HEK293T (cell line): ENCODE data around the gene SNX20.
A peak's percentile ranks its signal among the peaks of the same experiment; 100 is the strongest.

Experiments
- CTCF ChIA-PET: fragments of 350-600 bp; formaldehyde crosslinking; extraction: SDS; loops from one replicate; lab custom pipeline; 2021; ENCODE audit warnings: antibody characterized with exemption, inconsistent platforms; lab: Yijun Ruan, JAX
- POLR2A ChIA-PET: fragments of 350-600 bp; formaldehyde crosslinking; extraction: SDS; loops from one replicate; lab custom pipeline; 2020; ENCODE audit warnings: antibody characterized with exemption, inconsistent platforms; lab: Yijun Ruan, JAX
- DNase-seq: peaks from one replicate; pipeline ENCODE4 v3.0.0; 2012; ENCODE audit warnings: mixed read lengths; ENCODE audit errors: extremely low spot score
- ARNT ChIP-seq: fragments of 450-650 bp; IDR thresholded peaks from 2 replicates; pipeline ENCODE4 v1.6.1; 2017; ENCODE audit warnings: mild to moderate bottlenecking
- BHLHE40 ChIP-seq: fragments of 450-650 bp; IDR thresholded peaks from 2 replicates; pipeline ENCODE4 v1.6.1; 2016; ENCODE audit warnings: mild to moderate bottlenecking, moderate library complexity, borderline replicate concordance
- CTBP1 ChIP-seq: fragments of 450-650 bp; IDR thresholded peaks from 2 replicates; pipeline ENCODE4 v1.6.1; 2016; ENCODE audit warnings: borderline replicate concordance
- ELF4 ChIP-seq: fragments of 450-650 bp; IDR thresholded peaks from 2 replicates; pipeline ENCODE4 v1.6.1; 2017; ENCODE audit warnings: antibody characterized with exemption
- FOXA1 ChIP-seq: fragments of 450-650 bp; IDR thresholded peaks from 2 replicates; pipeline ENCODE4 v1.6.1; 2016; ENCODE audit warnings: mild to moderate bottlenecking
- FOXK2 ChIP-seq: fragments of 450-650 bp; IDR thresholded peaks from 2 replicates; pipeline ENCODE4 v1.6.1; 2016; ENCODE audit warnings: mild to moderate bottlenecking
- FOXM1 ChIP-seq: fragments of 450-650 bp; IDR thresholded peaks from 2 replicates; pipeline ENCODE4 v1.6.1; 2017; ENCODE audit warnings: mild to moderate bottlenecking, borderline replicate concordance
- HDGF ChIP-seq: fragments of 450-650 bp; IDR thresholded peaks from 2 replicates; pipeline ENCODE4 v1.6.1; 2017; ENCODE audit warnings: antibody characterized with exemption, borderline replicate concordance
- L3MBTL2 ChIP-seq: fragments of 450-650 bp; conservative IDR thresholded peaks from 2 replicates; pipeline ENCODE4 v1.6.1; 2016; ENCODE audit warnings: mild to moderate bottlenecking
- LEF1 ChIP-seq: fragments of 450-650 bp; IDR thresholded peaks from 2 replicates; pipeline ENCODE4 v1.6.1; 2017; ENCODE audit warnings: mild to moderate bottlenecking, borderline replicate concordance
- NFRKB ChIP-seq: fragments of 450-650 bp; IDR thresholded peaks from 2 replicates; pipeline ENCODE4 v1.6.1; 2016; ENCODE audit warnings: mild to moderate bottlenecking, moderate library complexity
- SP1 ChIP-seq: fragments of 450-650 bp; IDR thresholded peaks from 2 replicates; pipeline ENCODE4 v1.6.1; 2017
- SUZ12 ChIP-seq: fragments of 450-650 bp; IDR thresholded peaks from 2 replicates; pipeline ENCODE4 v1.6.1; 2016; ENCODE audit warnings: mild to moderate bottlenecking
- TARDBP ChIP-seq: fragments of 450-650 bp; IDR thresholded peaks from 2 replicates; pipeline ENCODE4 v1.6.1; 2016
- ZNF384 ChIP-seq: fragments of 450-650 bp; IDR thresholded peaks from 2 replicates; pipeline ENCODE4 v1.6.1; 2016
- TF ChIP-seq, protein P1 (sequence below): fragments of 450-650 bp; IDR thresholded peaks from 2 replicates; pipeline ENCODE4 v1.6.1; 2016

The SNX20 gene

DNA sequence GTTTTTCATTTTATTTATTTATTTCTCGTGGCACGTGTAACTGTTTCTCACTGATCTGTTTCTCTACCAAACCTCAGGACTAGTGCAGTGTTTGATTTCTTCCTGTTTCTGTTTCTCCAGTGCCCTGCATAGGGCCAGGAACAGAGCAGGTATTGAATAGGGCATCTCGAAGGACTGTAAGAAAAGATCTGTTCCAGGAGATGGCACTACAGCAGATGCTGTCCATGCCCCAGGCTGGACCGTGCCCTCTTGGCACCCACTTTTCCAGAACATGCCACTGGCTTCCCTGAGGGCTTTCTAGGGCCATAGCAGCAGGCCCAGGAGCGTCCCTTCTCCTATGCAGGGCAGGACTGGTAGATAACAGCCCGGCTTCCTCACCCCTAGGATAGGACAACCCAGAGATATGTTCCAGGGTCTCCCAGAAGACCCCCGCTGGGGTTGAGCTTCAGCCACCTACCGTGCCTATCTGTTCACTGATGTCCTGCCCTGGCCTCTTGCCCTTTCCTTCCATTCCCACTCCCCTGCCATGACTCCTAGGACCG is 4.4 kb downstream of the SNX20 start:
- CTCF ChIA-PET: interaction anchor here (0.6 to 2.1 kb wide), 2 partner anchors 11 to 722 kb away, joined by 3 to 9 read pairs; no protein-coding TSS in a partner anchor
- POLR2A ChIA-PET: no interaction called here
- no peak for DNase-seq

DNA sequence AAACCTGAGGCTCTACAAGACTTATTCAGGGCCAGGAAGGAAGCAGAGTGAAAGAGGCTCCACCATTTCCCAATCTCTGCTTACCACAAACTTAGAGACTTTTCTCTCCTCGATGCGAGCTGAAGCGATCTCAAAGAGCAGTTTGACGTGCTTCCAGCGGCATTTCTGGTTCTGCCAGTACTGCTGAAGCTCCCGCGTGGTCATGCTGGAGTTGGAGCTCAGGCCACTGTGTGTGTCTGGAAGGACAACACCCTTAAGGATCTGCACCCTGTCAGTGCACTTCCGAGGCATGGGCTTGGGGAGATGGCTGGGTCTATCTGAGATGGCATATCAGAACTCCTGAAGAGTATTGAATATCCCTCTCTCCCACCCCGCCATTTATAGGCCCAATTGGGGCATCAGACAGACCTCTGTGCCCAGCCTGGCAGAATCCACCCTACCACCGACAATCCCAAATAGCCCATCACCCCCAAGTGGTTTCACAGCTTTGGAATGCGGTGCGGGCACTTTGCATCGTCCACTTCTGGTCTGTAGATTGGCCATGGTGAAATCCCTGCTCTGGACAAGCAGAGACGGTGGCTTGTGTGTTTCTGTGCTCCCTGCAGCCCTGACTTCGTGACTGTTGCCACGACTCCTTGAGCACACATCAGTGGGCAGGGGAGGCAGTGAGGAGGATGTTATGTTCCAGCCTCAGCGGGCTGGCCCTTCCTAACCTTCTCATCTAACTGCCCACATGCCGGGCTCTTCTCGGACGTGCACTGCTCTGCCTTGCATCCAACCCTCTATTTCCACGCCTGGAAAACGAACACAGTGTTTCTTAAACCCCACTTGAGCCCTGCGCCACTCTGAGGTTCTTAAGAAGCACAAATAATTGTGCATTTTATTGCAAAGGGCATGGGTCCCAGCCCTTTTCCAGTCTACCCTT is 5.2 kb downstream of the SNX20 start:
- ChIA-PET POLR2A (no interaction called here), CTCF (interaction anchor here (1.5 kb wide), 1 partner anchor 11 kb away, joined by 9 read pairs; no protein-coding TSS in a partner anchor)
- no peak for TF ChIP-seq ARNT
- no peak for TF ChIP-seq LEF1
- TF ChIP-seq L3MBTL2: no peak
- TF ChIP-seq SUZ12: no peak
- TF ChIP-seq, protein P1, sequence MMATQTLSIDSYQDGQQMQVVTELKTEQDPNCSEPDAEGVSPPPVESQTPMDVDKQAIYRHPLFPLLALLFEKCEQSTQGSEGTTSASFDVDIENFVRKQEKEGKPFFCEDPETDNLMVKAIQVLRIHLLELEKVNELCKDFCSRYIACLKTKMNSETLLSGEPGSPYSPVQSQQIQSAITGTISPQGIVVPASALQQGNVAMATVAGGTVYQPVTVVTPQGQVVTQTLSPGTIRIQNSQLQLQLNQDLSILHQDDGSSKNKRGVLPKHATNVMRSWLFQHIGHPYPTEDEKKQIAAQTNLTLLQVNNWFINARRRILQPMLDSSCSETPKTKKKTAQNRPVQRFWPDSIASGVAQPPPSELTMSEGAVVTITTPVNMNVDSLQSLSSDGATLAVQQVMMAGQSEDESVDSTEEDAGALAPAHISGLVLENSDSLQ: no peak
- TF ChIP-seq FOXA1: no peak
- no peak for TF ChIP-seq CTBP1
- TF ChIP-seq FOXM1: no peak
- DNase-seq: no peak

More for the DNA sequence above, 4.4 kb downstream of the SNX20 start:
- TF ChIP-seq SP1: no peak
- no peak for TF ChIP-seq HDGF
- no peak for TF ChIP-seq NFRKB
- no peak for TF ChIP-seq ARNT
- no peak for TF ChIP-seq L3MBTL2
- no peak for TF ChIP-seq FOXK2
- no peak for TF ChIP-seq FOXA1

DNA sequence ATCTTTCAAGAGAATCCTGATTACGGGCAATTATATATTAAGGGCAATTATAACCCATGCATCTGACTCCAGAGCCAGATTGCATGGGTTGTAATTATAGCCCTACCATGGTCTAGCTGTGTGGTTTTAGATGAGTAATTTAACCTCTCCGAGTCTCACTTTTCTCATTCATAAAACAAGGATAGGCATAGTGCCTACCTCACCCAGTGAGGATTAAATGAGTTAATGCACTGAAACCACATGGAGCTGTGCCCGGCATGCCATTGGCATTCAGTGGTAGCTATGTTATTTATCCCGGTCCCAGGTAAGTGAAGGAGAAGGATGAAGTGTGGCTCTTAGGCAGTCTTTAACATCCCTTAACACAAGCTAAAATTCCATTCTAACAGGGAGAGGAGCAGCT is 6.3 kb downstream of the SNX20 start:
- no peak for DNase-seq
- POLR2A ChIA-PET: no interaction called here
- CTCF ChIA-PET: interaction anchor here (1.5 kb wide), 1 partner anchor 9 kb away, joined by 9 read pairs; no protein-coding TSS in a partner anchor
- no peak for TF ChIP-seq FOXK2
- TF ChIP-seq NFRKB: no peak
- TF ChIP-seq FOXM1: no peak
- no peak for TF ChIP-seq SUZ12
- no peak for TF ChIP-seq BHLHE40
- no peak for TF ChIP-seq FOXA1
- TF ChIP-seq LEF1: no peak

DNA sequence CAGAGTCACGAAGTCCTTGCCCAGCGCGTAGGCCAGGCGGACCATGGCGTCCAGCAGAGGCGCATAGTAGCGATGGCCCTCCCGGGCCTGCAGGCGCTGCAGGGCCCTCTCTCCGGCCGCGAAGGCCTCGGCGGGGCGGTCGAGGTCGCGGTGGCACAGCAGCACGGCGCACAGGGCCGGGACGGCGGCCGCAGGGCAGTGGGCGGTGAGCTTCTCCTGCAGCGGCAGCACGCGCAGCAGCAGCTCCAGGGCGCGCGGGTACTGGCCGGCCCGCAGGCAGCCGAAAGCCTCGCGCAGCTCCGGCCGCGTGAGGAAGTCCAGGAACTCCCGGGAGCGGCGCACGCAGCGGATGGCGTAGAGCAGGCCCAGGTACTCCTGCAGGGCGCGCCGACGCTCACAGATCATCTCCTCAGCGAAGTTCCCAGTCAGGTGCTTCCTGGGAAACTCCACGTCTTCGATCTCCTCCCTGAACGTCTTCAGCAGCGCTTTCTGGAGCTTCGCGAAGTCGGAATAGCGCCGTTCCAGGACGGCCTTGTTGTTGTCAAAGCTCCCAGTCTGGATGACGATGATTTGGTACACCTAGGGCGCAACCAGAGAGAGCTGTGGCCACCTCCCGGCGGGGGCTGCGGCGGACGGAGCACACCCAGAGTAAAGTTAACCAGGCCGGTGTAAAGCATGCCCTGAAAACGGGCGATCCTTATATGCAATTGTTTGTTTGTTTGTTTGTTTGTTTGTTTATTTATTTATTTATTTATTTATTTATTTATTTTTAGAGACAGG is 7.4 kb downstream of the SNX20 start:
- POLR2A ChIA-PET: no interaction called here
- TF ChIP-seq FOXM1: no peak
- TF ChIP-seq TARDBP: no peak
- TF ChIP-seq BHLHE40: no peak
- no peak for TF ChIP-seq L3MBTL2
- TF ChIP-seq NFRKB: no peak
- no peak for DNase-seq
- CTCF ChIA-PET: interaction anchor here (0.7 to 1.5 kb wide), 2 partner anchors 8 to 132 kb away, joined by 3 to 9 read pairs; no protein-coding TSS in a partner anchor

DNA sequence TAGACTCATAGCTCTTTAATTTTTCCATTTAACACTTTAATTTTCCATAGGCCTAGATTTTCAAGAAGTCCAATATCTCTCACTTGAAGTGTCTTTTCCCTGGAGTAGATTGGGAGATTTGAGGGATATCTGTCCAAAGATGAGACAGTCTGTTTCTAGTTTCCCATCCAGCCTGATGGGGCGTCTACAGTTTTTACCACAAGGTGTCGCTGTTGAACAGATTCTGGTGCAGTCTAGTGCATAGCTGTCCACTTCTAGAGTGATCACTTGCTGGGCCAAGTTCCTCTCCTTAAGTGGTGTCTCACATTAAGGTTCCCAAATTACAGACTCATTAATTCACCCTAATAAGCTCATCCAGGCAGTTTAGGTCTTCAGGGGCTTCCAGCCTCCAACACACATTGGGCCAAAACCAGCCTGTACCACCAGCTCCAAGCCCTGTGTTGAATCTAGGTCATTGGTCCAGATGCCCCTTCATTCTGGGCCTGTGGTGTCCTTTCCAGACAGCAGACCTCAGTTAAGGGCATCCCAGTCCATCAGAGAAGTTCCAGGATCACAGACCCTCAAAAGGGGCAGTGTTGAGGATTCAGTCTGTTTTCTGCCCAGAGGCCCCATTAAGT is 9.4 kb downstream of the SNX20 start:
- TF ChIP-seq, protein P1: no peak
- no peak for TF ChIP-seq ARNT
- no peak for TF ChIP-seq SUZ12
- no peak for TF ChIP-seq TARDBP
- TF ChIP-seq L3MBTL2: no peak
- TF ChIP-seq BHLHE40: no peak
- TF ChIP-seq HDGF: no peak
- TF ChIP-seq ELF4: no peak
- TF ChIP-seq SP1: no peak
- no peak for TF ChIP-seq FOXK2
- no peak for TF ChIP-seq ZNF384
- TF ChIP-seq NFRKB: no peak
- no peak for TF ChIP-seq CTBP1
- TF ChIP-seq LEF1: no peak
- no peak for TF ChIP-seq FOXA1
- no peak for TF ChIP-seq FOXM1
- ChIA-PET POLR2A (no interaction called here), CTCF (interaction anchor here (0.6 to 6.2 kb wide), 5 partner anchors 70 to 287 kb away, joined by 3 to 40 read pairs (median 3); partner anchors contain the start of gene CYLD)
- peak; percentile 49 for DNase-seq

DNA sequence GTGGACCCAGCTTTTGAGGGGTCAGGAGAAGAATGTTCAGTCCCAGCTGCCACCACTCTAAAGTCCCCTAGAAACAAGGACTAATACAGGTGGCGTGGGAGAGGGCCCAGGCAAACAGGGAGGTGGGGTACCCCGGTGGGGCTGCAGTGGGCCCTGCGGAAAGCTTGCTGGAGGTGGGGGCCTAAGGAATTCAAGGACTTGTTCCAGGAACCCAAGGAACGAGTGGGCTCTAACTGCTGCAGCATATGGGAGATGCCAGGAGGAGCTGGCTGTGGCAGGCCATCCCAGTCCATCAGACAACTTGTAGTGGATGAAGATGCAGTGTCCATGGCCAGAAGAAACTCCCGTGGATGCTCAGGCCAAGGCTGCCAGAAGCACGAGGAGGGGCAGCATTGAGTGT is 10.6 kb downstream of the SNX20 start:
- no peak for DNase-seq
- ChIA-PET POLR2A (no interaction called here), CTCF (interaction anchor here (6.2 kb wide), 1 partner anchor 136 kb away, joined by 40 read pairs; no protein-coding TSS in a partner anchor)
- TF ChIP-seq ELF4: no peak
- no peak for TF ChIP-seq FOXK2
- no peak for TF ChIP-seq FOXM1
